ENCODE data around the gene CDH8.

The CDH8 gene

DNA sequence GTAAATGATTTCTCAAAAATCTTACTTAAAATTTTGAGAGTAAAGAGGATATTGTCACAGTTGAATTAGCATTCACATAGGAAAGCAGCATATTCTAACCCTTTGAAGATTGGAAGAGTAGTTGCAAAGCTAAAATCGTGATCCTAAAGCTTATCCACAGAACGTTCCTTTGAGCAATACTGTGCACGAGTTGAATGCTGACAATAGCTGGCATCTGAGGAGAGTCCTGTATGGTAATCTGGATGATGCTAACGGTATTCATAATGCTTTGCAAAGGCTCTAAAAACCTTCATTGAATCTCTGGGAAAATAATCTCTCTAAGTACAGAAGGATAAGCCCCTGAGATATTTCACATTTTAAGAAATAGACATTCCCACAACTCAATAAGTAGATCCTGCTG, 354.6 kb downstream of the CDH8 start:
- Mint-ChIP-seq H3K9me3 (peaks cover 10% of the 10 kb centered on the region), H3K4me3 (no peak overlapping the region)

DNA sequence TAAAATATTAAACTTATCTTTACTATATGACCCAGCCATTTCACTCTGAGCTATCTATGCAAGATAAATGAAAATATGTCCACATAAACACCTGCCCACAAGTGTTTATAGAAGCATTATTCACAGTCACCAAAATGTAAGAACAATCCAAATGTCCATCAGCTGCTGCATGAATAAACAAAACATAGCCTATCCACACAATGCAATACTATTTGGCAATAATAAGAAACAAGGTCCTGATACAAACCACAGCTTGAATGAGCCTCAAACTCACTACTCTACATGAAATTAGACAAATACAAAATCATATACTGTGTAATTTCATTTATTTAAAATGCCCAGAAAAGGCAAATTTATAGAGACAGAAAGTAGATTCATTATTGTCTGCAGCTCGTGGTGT, 355.1 kb downstream of the CDH8 start:
- H3K4me3 Mint-ChIP-seq = no peak overlapping the region
- H3K27me3 Mint-ChIP-seq = no peaks in the 10 kb centered on the region
- no peaks in the 10 kb centered on the region for H3K4me1 Mint-ChIP-seq
- no peaks in the 10 kb centered on the region for H3K36me3 Mint-ChIP-seq
- ATAC-seq (ENCODE audit: low read depth) (no peak), DNase-seq (ENCODE audit: low spot score in 2 of 2) (no peak)
- H3K27ac Mint-ChIP-seq = no peak overlapping the region
- peaks cover 10% of the 10 kb centered on the region for H3K9me3 Mint-ChIP-seq

More for the DNA sequence above, 354.6 kb downstream of the CDH8 start:
- Mint-ChIP-seq H3K4me1 (no peaks in the 10 kb centered on the region), H3K36me3 (no peaks in the 10 kb centered on the region), H3K27me3 (no peaks in the 10 kb centered on the region), H3K27ac (no peak overlapping the region)
- DNase-seq (ENCODE audit: low spot score in 2 of 2) (no peak), ATAC-seq (ENCODE audit: low read depth) (no peak)

DNA sequence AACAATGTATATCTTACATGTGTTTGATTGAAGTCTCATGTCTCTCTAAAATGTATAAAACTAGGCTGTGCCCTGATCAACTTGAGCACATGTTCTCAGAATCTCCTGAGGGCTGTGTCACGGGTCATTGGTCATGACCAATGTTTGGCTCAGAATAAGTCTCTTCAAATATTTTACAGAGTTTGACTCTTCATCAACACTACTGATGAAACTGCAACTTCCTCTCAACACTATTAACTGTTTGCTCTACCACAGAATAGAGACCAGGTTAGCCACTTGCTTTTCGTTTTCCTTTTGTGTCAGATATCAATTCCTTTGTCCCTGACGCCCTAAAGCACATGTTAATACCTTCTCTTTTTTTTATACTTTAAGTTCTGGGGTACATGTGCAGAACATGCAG, 358.1 kb downstream of the CDH8 start:
- DNase-seq (ENCODE audit: low spot score in 2 of 2) (no peak), ATAC-seq (ENCODE audit: low read depth) (no peak)
- H3K9me3 Mint-ChIP-seq = peaks cover 14% of the 10 kb centered on the region

DNA sequence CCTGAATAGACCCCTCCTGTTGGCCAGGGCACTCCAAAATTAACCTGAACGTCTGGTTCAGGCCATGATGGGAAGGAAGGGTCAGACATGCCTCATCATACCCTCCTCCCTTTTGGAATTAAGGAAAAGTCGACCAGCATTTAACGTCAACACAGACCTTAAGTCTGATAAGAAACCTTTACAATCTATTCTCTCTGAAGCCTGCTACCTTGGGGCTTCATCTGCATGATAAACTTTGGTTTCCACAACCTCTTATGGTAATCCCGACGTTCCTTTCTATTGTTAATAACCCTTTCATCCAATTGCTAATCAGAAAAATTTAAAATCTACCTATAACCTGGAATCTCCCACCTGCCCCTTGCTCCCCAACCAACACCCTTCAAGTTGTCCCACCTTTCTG, 358.5 kb downstream of the CDH8 start:
- no peak for ATAC-seq (ENCODE audit: low read depth)
- Mint-ChIP-seq H3K27ac (no peak overlapping the region), H3K36me3 (no peaks in the 10 kb centered on the region), H3K9me3 (peaks cover 14% of the 10 kb centered on the region), H3K27me3 (no peaks in the 10 kb centered on the region), H3K4me3 (no peak overlapping the region), H3K4me1 (no peaks in the 10 kb centered on the region)
- no peak for DNase-seq (ENCODE audit: low spot score in 2 of 2)

More for the DNA sequence above, 358.1 kb downstream of the CDH8 start:
- H3K4me3 Mint-ChIP-seq = no peak overlapping the region
- H3K4me1 Mint-ChIP-seq = no peaks in the 10 kb centered on the region
- H3K27me3 Mint-ChIP-seq = no peaks in the 10 kb centered on the region
- no peak overlapping the region for H3K27ac Mint-ChIP-seq
- H3K36me3 Mint-ChIP-seq = no peaks in the 10 kb centered on the region

DNA sequence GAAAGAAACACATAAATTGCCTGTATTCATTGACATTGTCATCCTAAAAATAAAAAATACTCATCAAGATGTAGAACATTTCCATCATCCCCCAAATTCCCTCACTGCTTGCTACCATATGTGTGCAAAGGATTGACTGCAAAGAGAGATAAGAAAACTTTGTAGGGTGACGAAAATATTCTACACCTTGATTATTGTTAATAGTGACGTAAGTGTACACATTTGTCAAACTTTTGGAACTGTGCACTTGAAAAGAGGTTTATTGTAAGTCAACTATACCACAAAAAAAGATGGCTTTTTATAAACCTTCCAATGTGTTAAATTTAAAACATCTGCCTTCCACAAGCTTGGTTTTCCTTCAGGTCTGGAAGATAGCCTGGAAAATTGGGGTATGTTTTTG, 359.5 kb downstream of the CDH8 start:
- Mint-ChIP-seq H3K4me1 (no peaks in the 10 kb centered on the region), H3K36me3 (no peaks in the 10 kb centered on the region), H3K27ac (no peak overlapping the region), H3K4me3 (no peak overlapping the region), H3K27me3 (no peaks in the 10 kb centered on the region), H3K9me3 (peaks cover 14% of the 10 kb centered on the region)
- DNase-seq (ENCODE audit: low spot score in 2 of 2) = no peak
- ATAC-seq (ENCODE audit: low read depth) = no peak

DNA sequence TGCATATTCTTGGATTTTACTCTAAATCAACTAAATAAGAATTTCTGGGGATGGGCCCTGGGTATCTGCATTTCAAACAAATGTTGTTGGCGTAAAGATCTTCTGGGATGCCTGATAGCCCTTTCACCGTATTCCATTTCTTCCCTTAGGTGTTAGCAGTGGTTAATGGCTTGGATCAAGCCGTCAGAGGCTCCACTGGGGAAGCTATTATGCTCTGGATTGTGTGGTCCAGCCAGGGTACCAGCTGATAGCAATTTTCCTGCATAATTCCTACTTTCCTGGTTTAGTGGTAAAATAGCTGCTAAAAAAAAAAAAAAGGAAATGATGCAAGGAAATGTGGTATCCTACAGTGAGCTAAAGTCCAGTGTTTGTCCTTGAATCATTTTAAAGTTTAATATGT, 365.1 kb downstream of the CDH8 start:
- Mint-ChIP-seq H3K36me3 (no peaks in the 10 kb centered on the region), H3K4me1 (no peaks in the 10 kb centered on the region), H3K4me3 (no peak overlapping the region), H3K27me3 (no peaks in the 10 kb centered on the region), H3K27ac (no peak overlapping the region), H3K9me3 (peaks cover 6% of the 10 kb centered on the region)
- no peak for DNase-seq (ENCODE audit: low spot score in 2 of 2)
- ATAC-seq (ENCODE audit: low read depth) = no peak

DNA sequence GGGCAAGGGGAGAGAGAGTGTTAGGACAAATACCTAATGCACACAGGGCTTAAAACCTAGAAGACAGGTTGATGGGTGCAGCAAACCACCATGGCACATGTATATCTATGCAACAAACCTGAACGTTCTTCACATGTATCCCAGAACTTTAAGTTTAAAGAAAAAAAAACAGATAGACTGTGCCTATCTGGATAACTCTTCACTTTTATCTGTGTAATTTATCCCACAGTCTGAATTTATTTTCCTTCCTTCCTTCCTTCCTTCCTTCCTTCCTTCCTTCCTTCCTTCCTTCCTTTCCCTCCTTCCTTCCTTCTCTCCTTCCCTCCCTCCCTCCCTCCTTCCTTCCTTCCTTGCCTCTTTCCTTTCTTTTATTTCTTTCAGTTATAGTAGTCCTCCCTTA, 370.7 kb downstream of the CDH8 start:
- no peaks in the 10 kb centered on the region for H3K36me3 Mint-ChIP-seq
- H3K4me3 Mint-ChIP-seq = no peak overlapping the region
- H3K27ac Mint-ChIP-seq = no peak overlapping the region
- no peaks in the 10 kb centered on the region for H3K27me3 Mint-ChIP-seq
- no peaks in the 10 kb centered on the region for H3K4me1 Mint-ChIP-seq
- no peak for ATAC-seq (ENCODE audit: low read depth)
- peaks cover 14% of the 10 kb centered on the region for H3K9me3 Mint-ChIP-seq
- DNase-seq (ENCODE audit: low spot score in 2 of 2) = no peak

DNA sequence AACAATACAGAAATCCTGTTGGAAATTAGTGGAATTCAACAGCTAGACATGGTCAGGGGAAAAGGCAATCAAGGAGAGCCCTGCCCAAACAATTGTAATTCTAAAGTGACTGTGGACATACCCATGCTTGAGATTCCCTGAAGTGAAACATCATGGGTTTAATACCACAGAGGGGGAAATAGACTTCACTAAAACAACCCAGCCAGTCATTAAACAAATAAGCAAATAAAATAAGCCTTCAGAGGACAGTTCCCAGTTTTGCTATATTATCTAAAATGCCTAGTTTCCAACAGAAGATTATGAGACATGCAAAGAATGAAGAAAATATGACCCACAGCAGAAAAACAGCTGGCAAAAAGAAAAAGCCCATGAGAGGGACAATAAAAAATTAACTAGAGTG, 376.3 kb downstream of the CDH8 start:
- no peaks in the 10 kb centered on the region for H3K4me1 Mint-ChIP-seq
- H3K4me3 Mint-ChIP-seq = no peak overlapping the region
- H3K9me3 Mint-ChIP-seq = peaks cover 9% of the 10 kb centered on the region
- H3K36me3 Mint-ChIP-seq = no peaks in the 10 kb centered on the region
- H3K27me3 Mint-ChIP-seq = no peaks in the 10 kb centered on the region
- DNase-seq (ENCODE audit: low spot score in 2 of 2) = no peak
- H3K27ac Mint-ChIP-seq = no peak overlapping the region
- ATAC-seq (ENCODE audit: low read depth) = no peak

DNA sequence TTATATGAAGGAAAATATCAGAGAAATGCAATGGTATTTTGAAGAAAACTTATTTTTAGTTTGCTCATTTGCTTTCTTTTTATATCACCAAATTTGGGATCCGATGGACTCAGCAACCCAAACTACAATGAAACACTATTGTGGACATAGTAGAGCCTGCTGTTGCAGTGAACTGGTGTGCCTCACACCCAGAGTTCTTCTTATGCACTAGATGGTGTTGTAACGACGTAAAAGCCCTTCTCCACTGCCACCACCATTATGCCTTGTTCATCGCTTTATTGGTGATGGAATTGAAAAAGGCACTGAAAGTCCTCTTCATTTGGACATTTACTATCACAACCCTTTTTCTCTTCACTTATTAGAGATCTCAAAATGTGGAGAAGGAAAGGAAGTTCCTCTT, 381.3 kb downstream of the CDH8 start:
- Mint-ChIP-seq H3K27me3 (no peaks in the 10 kb centered on the region), H3K4me3 (no peak overlapping the region), H3K9me3 (peaks cover 2% of the 10 kb centered on the region), H3K4me1 (no peaks in the 10 kb centered on the region), H3K27ac (no peak overlapping the region), H3K36me3 (no peaks in the 10 kb centered on the region)
- ATAC-seq (ENCODE audit: low read depth) (no peak), DNase-seq (ENCODE audit: low spot score in 2 of 2) (no peak)

DNA sequence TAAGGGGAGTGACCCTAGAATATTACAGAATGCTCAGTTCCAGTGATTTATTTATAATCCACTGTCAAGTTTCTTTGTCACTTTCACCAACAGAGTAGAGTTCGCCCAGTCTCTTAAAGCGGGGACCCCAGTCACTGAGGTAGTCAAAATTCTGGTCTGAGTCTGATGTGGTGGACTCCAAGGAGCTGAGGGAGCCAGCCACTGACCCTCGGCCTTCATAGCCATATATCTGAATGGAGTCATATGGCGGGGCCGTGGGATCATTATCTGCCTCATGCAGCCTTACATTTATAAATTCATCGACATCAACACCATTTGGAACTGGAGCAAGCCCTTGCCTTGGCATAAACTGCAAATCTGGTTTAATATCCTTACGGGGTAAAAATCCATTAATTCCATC, 382.7 kb downstream of the CDH8 start:
- Mint-ChIP-seq H3K4me1 (no peaks in the 10 kb centered on the region), H3K36me3 (no peaks in the 10 kb centered on the region), H3K9me3 (peaks cover 2% of the 10 kb centered on the region), H3K27me3 (no peaks in the 10 kb centered on the region), H3K27ac (no peak overlapping the region), H3K4me3 (no peak overlapping the region)
- ATAC-seq (ENCODE audit: low read depth) (no peak), DNase-seq (ENCODE audit: low spot score in 2 of 2) (no peak)

DNA sequence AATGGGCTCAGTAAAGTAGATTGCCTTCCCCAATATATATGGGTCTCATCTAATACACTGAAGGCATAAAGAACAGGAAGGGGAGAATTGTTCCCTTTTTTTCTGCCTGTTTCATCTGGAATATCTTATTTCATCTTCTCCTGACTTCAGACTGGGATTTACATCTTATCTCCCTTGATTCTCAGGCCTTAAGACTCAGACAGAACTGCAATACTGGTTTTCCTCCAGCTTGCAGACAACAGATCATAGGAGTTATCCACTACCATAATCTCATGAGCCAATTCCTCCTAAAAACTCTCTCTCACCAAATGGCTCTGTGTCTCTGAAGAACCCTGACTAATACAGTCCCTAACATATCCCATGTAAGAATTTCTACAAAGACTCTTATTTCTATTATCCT, 390.7 kb downstream of the CDH8 start:
- Mint-ChIP-seq H3K9me3 (peaks cover 7% of the 10 kb centered on the region), H3K4me3 (no peak overlapping the region), H3K27ac (no peak overlapping the region), H3K4me1 (no peaks in the 10 kb centered on the region), H3K27me3 (no peaks in the 10 kb centered on the region), H3K36me3 (no peaks in the 10 kb centered on the region)
- DNase-seq (ENCODE audit: low spot score in 2 of 2) = no peak
- ATAC-seq (ENCODE audit: low read depth) = no peak

DNA sequence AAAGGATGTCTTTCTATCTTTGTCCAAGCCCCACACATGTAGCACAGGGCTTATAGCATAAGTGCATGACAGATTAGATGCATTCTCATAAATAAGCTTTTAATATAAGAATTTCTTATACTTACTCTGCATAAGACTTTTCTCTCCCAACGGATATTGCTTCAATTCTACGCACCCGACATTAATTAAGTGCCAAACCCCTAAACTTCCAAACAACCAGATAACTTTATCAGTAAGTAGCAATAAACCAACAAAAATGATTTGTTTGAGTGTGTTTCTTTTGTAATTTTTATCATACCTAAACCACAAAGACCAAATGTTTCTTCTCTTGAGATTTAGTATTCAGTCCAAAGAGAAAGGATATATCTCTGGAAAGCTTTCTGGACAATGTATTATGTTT, 391.5 kb downstream of the CDH8 start:
- DNase-seq (ENCODE audit: low spot score in 2 of 2) = no peak
- Mint-ChIP-seq H3K4me1 (no peaks in the 10 kb centered on the region), H3K27ac (no peak overlapping the region), H3K4me3 (no peak overlapping the region), H3K36me3 (no peaks in the 10 kb centered on the region), H3K27me3 (no peaks in the 10 kb centered on the region), H3K9me3 (peaks cover 6% of the 10 kb centered on the region)
- ATAC-seq (ENCODE audit: low read depth) = no peak

DNA sequence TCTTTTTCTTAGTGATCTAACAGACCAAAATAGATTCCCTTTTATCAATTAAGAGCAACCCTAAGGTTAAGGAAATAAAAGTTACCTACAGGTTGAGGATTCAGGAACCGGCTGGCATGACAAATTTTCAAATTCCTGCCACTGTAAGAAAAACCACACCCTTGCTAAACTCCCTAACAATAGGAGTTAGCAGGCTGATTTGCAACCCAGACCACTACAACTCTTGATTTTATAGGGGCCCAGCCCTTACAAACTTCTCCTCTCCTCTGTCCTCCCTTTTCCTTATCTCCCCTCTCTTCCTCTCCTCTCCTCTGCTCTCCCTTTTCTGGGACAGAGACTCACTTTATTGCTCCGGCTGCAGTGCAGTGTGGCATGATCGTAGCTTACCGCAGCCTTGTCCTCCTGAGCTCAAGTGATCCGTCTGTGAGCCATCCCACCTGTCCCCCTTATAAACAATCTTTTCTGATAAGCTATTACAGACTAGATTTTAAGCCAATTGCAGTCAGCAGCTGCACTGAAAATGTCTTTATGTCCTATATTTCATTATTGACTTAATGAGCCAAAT, 418.9 kb downstream of the CDH8 start:
- Mint-ChIP-seq H3K36me3 (no peaks in the 10 kb centered on the region), H3K4me1 (no peaks in the 10 kb centered on the region), H3K9me3 (peaks cover 8% of the 10 kb centered on the region), H3K27ac (no peak overlapping the region), H3K4me3 (no peak overlapping the region), H3K27me3 (no peaks in the 10 kb centered on the region)
- DNase-seq (ENCODE audit: low spot score in 2 of 2) = no peak
- no peak for ATAC-seq (ENCODE audit: low read depth)

DNA sequence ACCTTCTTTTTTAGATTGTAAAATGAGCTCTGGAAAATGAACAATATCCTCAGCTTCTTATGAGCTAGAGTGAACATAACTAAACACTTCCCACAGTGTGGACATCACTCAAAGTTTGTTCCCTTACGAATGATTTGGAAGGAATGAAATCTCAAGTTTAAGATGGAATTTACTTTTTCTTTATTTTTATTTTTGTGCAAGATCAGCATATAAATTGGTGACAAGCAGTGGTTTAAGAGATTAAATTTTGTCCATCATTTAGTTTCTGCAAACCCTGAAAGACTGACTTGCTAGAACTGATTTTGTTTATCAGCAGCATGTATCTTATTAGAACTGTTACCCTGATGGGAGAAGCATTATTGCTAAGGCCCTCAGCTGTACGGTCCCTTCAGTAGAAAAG, 420.1 kb downstream of the CDH8 start:
- Mint-ChIP-seq H3K27me3 (no peaks in the 10 kb centered on the region), H3K4me1 (no peaks in the 10 kb centered on the region), H3K27ac (no peak overlapping the region), H3K4me3 (no peak overlapping the region), H3K36me3 (no peaks in the 10 kb centered on the region), H3K9me3 (peaks cover 9% of the 10 kb centered on the region)
- ATAC-seq (ENCODE audit: low read depth) = no peak
- no peak for DNase-seq (ENCODE audit: low spot score in 2 of 2)

DNA sequence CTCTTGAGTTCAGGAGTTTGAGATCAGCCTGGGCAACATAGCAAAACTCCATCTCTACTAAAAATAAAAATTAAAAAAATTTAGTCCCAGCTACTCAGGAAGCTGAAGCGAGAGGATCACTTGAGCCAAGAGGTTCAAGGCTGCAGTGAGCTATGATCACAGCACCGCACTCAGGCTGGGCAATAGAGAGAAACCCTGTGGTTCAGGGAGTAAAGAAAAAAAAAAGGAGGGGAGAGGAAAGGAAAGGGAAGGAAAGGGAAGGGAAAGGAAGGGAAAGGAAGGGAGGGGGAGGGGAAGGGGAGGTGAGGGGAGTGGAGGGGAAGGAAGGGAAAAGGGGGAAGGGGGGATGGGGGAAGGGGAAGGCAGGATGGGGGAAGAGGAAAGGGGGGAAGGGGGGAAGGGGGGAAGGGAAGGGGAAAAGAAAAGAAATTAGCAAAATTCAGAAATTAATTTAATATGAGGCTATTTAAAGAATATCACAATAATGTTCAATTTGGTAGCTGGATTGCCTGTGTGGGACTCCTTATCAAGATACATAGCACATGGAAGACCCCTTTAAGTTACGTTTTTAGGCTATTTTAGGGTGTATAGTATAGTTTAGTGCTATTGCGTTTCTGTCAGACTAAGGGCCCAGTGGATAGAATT, 424.3 kb downstream of the CDH8 start:
- Mint-ChIP-seq H3K27ac (no peak overlapping the region), H3K36me3 (no peaks in the 10 kb centered on the region), H3K4me3 (no peak overlapping the region), H3K4me1 (no peaks in the 10 kb centered on the region), H3K9me3 (peaks cover 3% of the 10 kb centered on the region), H3K27me3 (no peaks in the 10 kb centered on the region)
- ATAC-seq (ENCODE audit: low read depth) (no peak), DNase-seq (ENCODE audit: low spot score in 2 of 2) (no peak)
